Ovary (tissue), 9 donors: ENCODE results near the gene POLD2. TPM values are rescaled to one million over a fixed set of nuclear protein-coding genes. Genes with fewer than 3 reads are reported as not detected.

ENCODE experiments used
- DNase-seq, 5 donors: peaks; one replicate each; pipeline ENCODE4 v3.0.0-alpha.2; 2019 to 2020
- H3K27ac ChIP-seq, 2 donors: fragments of 200-600 bp; one replicate each; pipeline versions ENCODE4 v1.5.1 to v1.8.0; 2019 to 2022
- H3K27me3 ChIP-seq: fragments of 200-600 bp; one replicate; pipeline ENCODE4 v1.8.0; 2022
- H3K36me3 ChIP-seq: fragments of 200-600 bp; sonication (generic); one replicate; pipeline ENCODE4 v1.5.1; 2019
- H3K4me1 ChIP-seq: one replicate; pipeline ENCODE4 v1.8.1; 2013; ENCODE audit warnings: mild to moderate bottlenecking, moderate library complexity; ENCODE audit not compliant: insufficient read depth
- H3K4me3 ChIP-seq: fragments of 200-600 bp; sonication (generic); one replicate; pipeline ENCODE4 v1.5.1; 2017
- H3K9me3 ChIP-seq, 2 donors: fragments of 200-600 bp in 1 of 2; sonication (generic) in 1 of 2; one replicate each; pipeline versions ENCODE4 v1.5.1 to v1.8.1; 2013 to 2019; ENCODE audit warnings: mild to moderate bottlenecking in 1 of 2, moderate library complexity in 1 of 2
- EP300 ChIP-seq: sonication (generic); formaldehyde crosslinking; IDR thresholded peaks from one replicate; pipeline ENCODE4 v1.6.1; 2017; ENCODE audit warnings: antibody characterized with exemption
- POLR2A ChIP-seq: fragments of 450-650 bp; IDR thresholded peaks from one replicate; pipeline ENCODE4 v1.6.1; 2017; ENCODE audit warnings: antibody characterized with exemption, mild to moderate bottlenecking, moderate library complexity
- WGBS, 3 donors: extraction: QIAGEN DNeasy Blood & Tissue Kit in 1 of 3; methylation state at CpG; one replicate each; pipeline versions ENCODE4 v1.1.5 to v1.1.7; 2013 to 2017; 5-methylcytosine and 5-hydroxymethylcytosine counted together
- intact Hi-C, 4 donors: fragments of 100-400 bp; cut with DNase I; formaldehyde crosslinking; loops; one replicate each; pipeline versions ENCODE4 v1.11.0 to v1.15.1; 2022 to 2023
- polyA plus RNA-seq, 2 donors: library from polyadenylated mRNA; stranded (reverse); fragments of 200-250 nt in 1 of 2; fragments of 350-450 nt in 1 of 2; fragmentation: Illumina TruSeq in 1 of 2; extraction: RNeasy Lipid Tissue Mini Kit (QIAGEN cat#74804) in 1 of 2; gene quantifications; one replicate each; pipeline ENCODE4 v1.2.3, GENCODE V29; 2013 to 2014
- total RNA-seq, 7 donors: library from RNA; depleted of rRNA in 2 of 7; stranded (reverse); fragments of >200 nt in 2 of 7; fragmentation: NEBNext Ultra II Directional in 3 of 7; extraction: Animal tissue kit (Norgen Biotek cat#: 25700) in 3 of 7; gene quantifications; one replicate each; pipeline versions ENCODE4 v1.1.0 to v1.2.4, GENCODE V29; 2016 to 2023
- TF ChIP-seq, protein P1 (sequence below), 3 donors: fragments of 450-650 bp in 2 of 3; fragments of 200-600 bp in 1 of 3; IDR thresholded peaks; one replicate each; pipeline versions ENCODE4 v1.5.1 to v1.8.0; 2016 to 2022; ENCODE audit warnings: antibody characterized with exemption in 3 of 3, mild to moderate bottlenecking in 1 of 3
- donor health status: DM: no; HTN: no; CAD: no; lungs with moderate emphysema.
- donor health status: DM: no; HTN: no; CAD: no.
- donor health status: Bipolar disorder and iron deficiency.
- donor health status: DM: yes; HTN: yes; CAD: no.
- donor health status: DM: no; HTN: no; CAD: no.
- donor health status: DM: yes; HTN: yes; CAD: no.

The POLD2 gene
- total and polyA plus RNA-seq, 9 donors, result 35.3 to 118 (median 73.5) TPM

DNA sequence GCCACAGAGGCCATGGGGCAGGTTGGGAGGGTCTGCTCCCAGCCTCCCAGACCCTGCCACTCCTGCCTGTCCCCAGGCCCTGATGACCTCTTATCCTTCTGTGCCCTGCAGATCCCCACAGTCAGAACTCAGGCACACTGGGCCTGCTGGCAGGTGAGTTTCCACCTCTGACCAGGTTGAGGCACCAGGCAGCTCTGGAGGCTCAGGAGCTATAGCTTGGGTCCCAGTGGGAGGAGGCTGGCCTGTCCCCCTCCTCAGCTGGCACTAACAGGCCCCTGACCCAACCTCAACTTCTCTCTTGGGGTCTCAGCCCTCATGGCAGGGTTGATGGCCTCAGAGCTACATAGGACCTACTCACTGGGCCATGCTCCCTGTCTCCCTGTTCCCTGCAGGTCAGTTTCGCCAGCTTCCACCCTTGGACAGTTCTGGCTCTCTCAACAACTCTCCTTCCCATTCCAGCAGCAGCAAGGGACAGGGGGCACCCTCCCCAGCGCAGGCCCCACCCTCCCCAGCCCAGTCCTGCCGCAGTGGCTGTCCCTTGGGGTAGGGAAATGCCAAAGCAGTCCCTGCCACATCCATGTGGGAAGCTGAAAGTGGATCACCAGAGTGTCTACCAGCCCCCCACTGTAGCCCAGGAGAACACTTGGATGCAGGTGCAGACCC lies 21.9 kb downstream of the POLD2 start:
- TF ChIP-seq POLR2A (no peak), EP300 (no peak)
- TF ChIP-seq, protein P1, sequence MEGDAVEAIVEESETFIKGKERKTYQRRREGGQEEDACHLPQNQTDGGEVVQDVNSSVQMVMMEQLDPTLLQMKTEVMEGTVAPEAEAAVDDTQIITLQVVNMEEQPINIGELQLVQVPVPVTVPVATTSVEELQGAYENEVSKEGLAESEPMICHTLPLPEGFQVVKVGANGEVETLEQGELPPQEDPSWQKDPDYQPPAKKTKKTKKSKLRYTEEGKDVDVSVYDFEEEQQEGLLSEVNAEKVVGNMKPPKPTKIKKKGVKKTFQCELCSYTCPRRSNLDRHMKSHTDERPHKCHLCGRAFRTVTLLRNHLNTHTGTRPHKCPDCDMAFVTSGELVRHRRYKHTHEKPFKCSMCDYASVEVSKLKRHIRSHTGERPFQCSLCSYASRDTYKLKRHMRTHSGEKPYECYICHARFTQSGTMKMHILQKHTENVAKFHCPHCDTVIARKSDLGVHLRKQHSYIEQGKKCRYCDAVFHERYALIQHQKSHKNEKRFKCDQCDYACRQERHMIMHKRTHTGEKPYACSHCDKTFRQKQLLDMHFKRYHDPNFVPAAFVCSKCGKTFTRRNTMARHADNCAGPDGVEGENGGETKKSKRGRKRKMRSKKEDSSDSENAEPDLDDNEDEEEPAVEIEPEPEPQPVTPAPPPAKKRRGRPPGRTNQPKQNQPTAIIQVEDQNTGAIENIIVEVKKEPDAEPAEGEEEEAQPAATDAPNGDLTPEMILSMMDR (IDR thresholded peaks at IDR 0.05), result no peak
- no peaks in the 10 kb centered on the region for H3K27me3 ChIP-seq
- no peaks in the 10 kb centered on the region for H3K36me3 ChIP-seq
- no peaks in the 10 kb centered on the region for H3K9me3 ChIP-seq
- peak overlapping the region; percentile 45 to 89 for H3K27ac ChIP-seq
- H3K4me1 ChIP-seq, result peaks cover 15% of the 10 kb centered on the region
- 86 to 91% (median 87%) methylated on average over 3 of the region's 3 CpGs for WGBS, 3 donors
- DNase-seq, result no peak
- H3K4me3 ChIP-seq, result no peak overlapping the region
- intact Hi-C loops, result no loop called here

DNA sequence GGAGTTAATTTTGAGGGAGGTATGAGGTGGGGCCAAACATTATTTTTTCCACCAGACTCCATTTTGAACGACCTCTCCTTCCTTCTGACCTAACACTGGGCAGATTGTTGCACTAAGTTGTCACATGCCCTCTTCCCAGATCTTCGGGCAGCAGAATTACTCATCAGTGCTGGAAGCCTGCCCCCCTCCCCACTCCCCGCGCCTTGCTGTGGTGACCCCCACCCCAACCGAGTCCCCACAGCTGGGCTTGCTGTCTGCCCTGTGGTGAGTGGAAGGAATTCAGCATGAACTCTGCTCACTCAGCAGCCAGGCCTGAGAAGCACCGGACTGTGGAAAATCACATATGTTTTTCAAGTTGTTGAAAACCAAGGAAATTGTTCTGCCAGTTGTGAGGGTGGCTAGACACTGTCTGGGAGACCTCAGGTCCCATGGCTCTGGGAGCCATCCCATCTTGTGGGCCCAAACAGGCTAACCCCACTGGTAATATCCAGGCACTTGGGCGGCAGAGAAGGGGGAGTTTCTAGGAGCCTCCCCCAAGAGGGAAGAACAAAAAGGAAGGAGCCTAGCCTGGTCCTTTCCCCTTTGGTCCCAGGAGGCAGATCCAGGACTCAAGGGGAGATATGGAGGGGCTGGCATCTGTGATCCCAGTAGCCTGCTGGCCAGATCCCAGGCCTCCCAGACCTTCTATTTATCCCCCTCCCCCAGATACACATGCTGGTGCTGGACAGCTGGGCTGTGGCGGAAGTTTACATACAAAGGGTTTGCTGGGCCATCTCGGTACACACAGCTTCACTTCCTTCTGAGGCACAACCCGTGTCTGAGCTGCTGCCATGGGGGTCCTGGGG lies 22.7 kb downstream of the POLD2 start:
- DNase-seq, result peak; percentile 74 to 77 (median 77)
- TF ChIP-seq EP300, result no peak
- H3K4me3 ChIP-seq, result no peak overlapping the region
- H3K4me1 ChIP-seq, result peaks cover 7% of the 10 kb centered on the region
- no peaks in the 10 kb centered on the region for H3K36me3 ChIP-seq
- 23 to 33% (median 25%) methylated on average over 10 of the region's 10 CpGs for WGBS, 3 donors
- intact Hi-C loops, result no loop called here
- peak overlapping the region; percentile 45 to 89 for H3K27ac ChIP-seq
- no peaks in the 10 kb centered on the region for H3K9me3 ChIP-seq
- no peaks in the 10 kb centered on the region for H3K27me3 ChIP-seq

DNA sequence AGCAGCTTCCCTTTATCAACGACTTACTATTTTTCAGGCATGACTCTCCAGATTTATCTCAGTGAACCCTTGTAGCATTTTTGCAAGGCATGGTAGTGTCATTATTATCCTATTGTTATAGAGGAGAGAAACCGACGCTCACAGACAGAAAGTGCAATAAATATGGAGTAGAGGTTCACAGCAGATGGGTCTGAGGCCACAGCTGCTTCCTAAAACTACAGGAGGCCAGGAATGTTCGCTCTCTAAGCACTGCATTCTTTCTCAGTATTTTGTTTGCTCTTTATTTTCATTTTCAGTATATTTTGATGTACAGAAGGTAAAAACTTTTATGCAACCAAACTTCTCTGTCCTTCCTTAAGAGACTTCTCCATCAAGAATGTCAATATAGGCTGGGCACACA lies 23.7 kb downstream of the POLD2 start:
- peaks cover 8% of the 10 kb centered on the region for H3K4me1 ChIP-seq
- no peaks in the 10 kb centered on the region for H3K27me3 ChIP-seq
- intact Hi-C loops, result no loop called here
- no peak overlapping the region for H3K4me3 ChIP-seq
- peak overlapping the region in 1 of 2 donors; percentile 89 for H3K27ac ChIP-seq
- WGBS, 3 donors, result 15 to 31% (median 19%) methylated on average over 4 of the region's 4 CpGs
- H3K36me3 ChIP-seq, result no peaks in the 10 kb centered on the region
- no peak for DNase-seq
- no peaks in the 10 kb centered on the region for H3K9me3 ChIP-seq
- TF ChIP-seq POLR2A (no peak), EP300 (no peak)
- TF ChIP-seq, protein P1 (IDR thresholded peaks at IDR 0.05), result no peak

DNA sequence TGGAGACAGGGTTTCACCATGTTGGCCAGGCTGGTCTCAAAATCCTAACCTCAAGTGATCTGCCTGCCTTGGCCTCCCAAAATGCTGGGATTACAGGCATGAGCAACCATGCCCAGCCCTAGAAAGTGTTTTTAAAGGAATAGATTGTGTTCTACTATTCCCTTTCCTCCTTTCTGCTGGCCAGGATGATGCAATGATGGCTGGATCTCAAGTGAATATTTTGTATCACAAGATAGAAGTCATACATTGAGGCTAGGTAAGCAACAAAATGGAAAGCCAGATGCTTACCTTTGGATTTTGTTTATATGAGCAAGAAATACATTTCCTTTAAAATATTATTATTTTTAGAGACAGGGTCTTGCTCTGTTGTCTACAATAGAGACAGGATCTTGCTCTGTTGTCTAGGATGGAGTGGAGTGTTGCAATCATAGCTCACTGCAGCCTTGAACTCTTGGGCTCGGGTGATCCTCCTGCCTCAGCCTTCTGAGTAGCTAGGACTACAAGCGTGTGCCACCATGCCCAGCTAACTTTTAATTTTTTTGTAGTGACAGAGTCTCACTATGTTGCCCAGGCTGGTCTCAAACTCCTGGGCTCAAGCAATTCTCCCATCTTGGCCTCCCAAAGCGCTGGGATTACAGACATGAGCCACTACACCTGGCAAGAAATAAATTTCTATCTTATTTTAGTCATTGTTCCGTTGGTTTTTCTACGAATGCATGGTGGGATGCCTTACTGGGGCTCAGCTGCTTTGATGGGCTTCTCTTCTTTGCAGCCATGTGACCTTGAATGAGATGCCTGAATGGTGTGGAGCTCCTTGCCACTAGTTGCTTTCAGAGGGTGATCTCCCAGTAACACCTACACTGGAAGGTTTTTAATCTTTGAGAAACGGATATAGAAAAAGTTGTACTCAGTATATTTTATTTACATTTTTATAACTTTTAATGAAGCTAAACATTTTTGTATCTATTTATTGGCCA lies 25.0 kb downstream of the POLD2 start:
- H3K4me1 ChIP-seq, result peaks cover 17% of the 10 kb centered on the region
- H3K4me3 ChIP-seq, result no peak overlapping the region
- no peak overlapping the region for H3K27ac ChIP-seq
- TF ChIP-seq, protein P1 (IDR thresholded peaks at IDR 0.05), result no peak
- TF ChIP-seq EP300 (no peak), POLR2A (no peak)
- no peaks in the 10 kb centered on the region for H3K9me3 ChIP-seq
- WGBS, 3 donors, result 75 to 84% (median 81%) methylated on average over 6 of the region's 6 CpGs
- intact Hi-C loops, result no loop called here
- no peak for DNase-seq
- H3K36me3 ChIP-seq, result no peaks in the 10 kb centered on the region
- no peaks in the 10 kb centered on the region for H3K27me3 ChIP-seq
